WI38 (cell line): Measurements from ENCODE around the gene HS3ST3A1.
A peak's percentile ranks its signal among the peaks of the same experiment; 100 is the strongest.

ENCODE experiments used
- H3K4me3 ChIP-seq: 2 replicates; pipeline ENCODE4 v1.5.1; 2011; ENCODE audit warnings: low read depth, mild to moderate bottlenecking, control low read depth, low read length
- CTCF ChIP-seq: IDR thresholded peaks from 2 replicates; pipeline ENCODE4 v1.5.1; 2012; ENCODE audit warnings: low read depth, mild to moderate bottlenecking, control low read depth, low read length

Gene HS3ST3A1

GRCh38 chr17:13601776-13602551 lies at the start of gene HS3ST3A1:
Gene HS3ST3A1, minus strand, starts transcription at chr17:13601929. Its CDS starts 800 bp downstream, at chr17:13601129.
- TF ChIP-seq CTCF: no peak
- H3K4me3 ChIP-seq: peak within 1 kb of the TSS; percentile 89

GRCh38 chr17:13650096-13650675 lies 48.5 kb upstream of the HS3ST3A1 start:
- TF ChIP-seq CTCF: no peak
- no peak overlapping the region for H3K4me3 ChIP-seq

DNA sequence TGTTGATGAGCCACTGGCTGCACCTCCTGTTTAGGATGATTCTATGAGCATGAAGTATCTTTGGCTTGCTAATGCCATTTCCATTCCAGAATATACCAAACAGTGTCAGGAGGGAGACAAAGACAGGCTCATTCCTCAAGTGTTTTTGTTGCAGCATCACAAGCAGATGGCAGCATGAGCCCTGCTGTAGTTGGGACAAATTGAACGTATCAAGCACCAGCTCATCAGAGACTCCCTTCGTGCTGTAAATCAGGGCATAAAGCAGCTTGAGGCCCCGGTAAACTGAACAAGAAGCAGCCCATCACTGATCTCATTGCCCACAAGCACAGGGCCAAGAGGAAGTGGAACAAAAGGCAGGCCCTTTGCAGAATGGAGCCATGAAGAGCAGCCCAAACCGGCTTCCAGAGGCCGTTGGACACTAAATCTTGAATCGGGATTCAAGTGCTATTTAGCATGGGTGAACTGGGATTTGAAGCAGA lies 45.9 kb upstream of the HS3ST3A1 start:
- H3K4me3 ChIP-seq: no peak overlapping the region
- no peak for TF ChIP-seq CTCF

GRCh38 chr17:13646969-13647542 lies 45.3 kb upstream of the HS3ST3A1 start:
- H3K4me3 ChIP-seq: no peak overlapping the region
- no peak for TF ChIP-seq CTCF

DNA sequence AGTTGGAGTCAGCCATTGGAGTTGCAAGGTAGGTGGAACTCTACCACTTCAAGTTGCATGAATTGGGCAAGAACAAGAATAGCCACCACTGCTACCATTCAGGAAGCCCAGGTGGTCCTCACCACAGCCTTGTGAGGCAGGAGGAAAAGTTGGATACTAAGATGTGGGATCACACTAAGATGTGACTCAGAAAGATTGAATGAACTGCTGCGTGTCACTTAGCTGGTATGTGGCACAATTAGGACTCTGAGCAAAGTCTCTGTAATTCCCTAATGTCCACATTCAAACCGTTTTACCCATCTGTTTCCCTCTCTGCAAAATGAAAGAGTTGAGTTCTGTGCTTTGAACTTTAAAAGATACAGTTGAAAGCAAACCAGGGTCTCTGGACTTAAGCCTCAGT lies 44.7 kb upstream of the HS3ST3A1 start:
- TF ChIP-seq CTCF: no peak
- H3K4me3 ChIP-seq: no peak overlapping the region

- H3K4me3 ChIP-seq: no peak overlapping the region
- no peak for TF ChIP-seq CTCF
Observed at GRCh38 chr17:13643180-13643579, 41.5 kb upstream of the HS3ST3A1 start.

DNA sequence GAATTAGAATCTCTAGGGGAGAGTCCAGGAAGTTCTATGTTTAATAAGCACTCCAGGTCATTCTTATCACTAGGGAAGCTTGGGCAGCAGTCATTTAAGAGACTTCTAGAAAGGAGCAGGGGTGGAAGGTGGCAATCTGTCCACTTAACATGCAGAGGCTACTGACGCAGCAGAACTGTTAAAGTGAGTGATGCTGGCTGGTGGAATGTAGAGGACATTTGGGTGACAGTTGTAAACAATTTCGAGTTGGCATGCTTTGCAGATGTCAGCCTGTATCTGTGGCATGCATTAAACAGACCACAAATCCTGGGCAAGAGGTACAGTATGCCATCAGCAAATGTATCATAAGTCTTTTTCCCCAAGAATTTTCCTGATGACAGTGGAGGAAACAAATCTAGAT lies 40.5 kb upstream of the HS3ST3A1 start:
- no peak overlapping the region for H3K4me3 ChIP-seq
- no peak for TF ChIP-seq CTCF
